WTC11 (cell line): ENCODE measurements around the gene AHSG. TPM values are rescaled to one million over a fixed set of nuclear protein-coding genes. Genes with fewer than 3 reads are reported as not detected.

ENCODE experiments used
- ATAC-seq: fragments of 200-7000 bp; cut with Tn5 transposase; 2 replicates; pipeline ENCODE4 v1.10.0; 2021; ENCODE audit warnings: mild to moderate bottlenecking, moderate library complexity
- CTCF ChIA-PET: fragments of 300-600 bp; sonication (Branson Sonifier 250); formaldehyde crosslinking; loops from one replicate; lab custom pipeline; 2021; ENCODE audit warnings: antibody characterized with exemption; lab: Charles Lee
- POLR2A ChIA-PET: fragments of 350-600 bp; sonication (Branson Sonifier 250); formaldehyde crosslinking; loops from one replicate; lab custom pipeline; 2021; ENCODE audit warnings: antibody characterized with exemption; lab: Charles Lee
- DNase-seq: peaks from one replicate; pipeline ENCODE4 v3.0.0; 2021; ENCODE audit warnings: low spot score
- H3K27ac Mint-ChIP-seq: 2 replicates; pipeline ENCODE4 v1.8.0; 2021; ENCODE audit warnings: mixed read lengths
- H3K27me3 Mint-ChIP-seq: 2 replicates; pipeline ENCODE4 v1.8.0; 2021; ENCODE audit warnings: low read depth, mild to moderate bottlenecking, moderate library complexity, mixed read lengths
- H3K36me3 Mint-ChIP-seq: 2 replicates; pipeline ENCODE4 v1.8.0; 2021; ENCODE audit warnings: mixed read lengths
- H3K4me1 Mint-ChIP-seq: 2 replicates; pipeline ENCODE4 v1.8.0; 2022; ENCODE audit warnings: mixed read lengths
- H3K4me3 Mint-ChIP-seq: 2 replicates; pipeline ENCODE4 v1.8.0; 2021; ENCODE audit warnings: mild to moderate bottlenecking, moderate library complexity, mixed read lengths
- H3K9me3 Mint-ChIP-seq: 2 replicates; pipeline ENCODE4 v1.8.0; 2021; ENCODE audit warnings: mixed read lengths
- ATF6 ChIP-seq: sonication (generic); formaldehyde crosslinking; IDR thresholded peaks from 2 replicates; pipeline ENCODE4 v1.8.1; 2023; ENCODE audit warnings: mild to moderate bottlenecking, missing genetic modification reagents
- CREM ChIP-seq: sonication (generic); formaldehyde crosslinking; IDR thresholded peaks from 2 replicates; pipeline ENCODE4 v1.8.1; 2022; ENCODE audit warnings: mild to moderate bottlenecking, missing genetic modification reagents, moderate library complexity
- E2F4 ChIP-seq: sonication (generic); formaldehyde crosslinking; IDR thresholded peaks from 2 replicates; pipeline ENCODE4 v1.8.1; 2022; ENCODE audit warnings: low read depth, mild to moderate bottlenecking, moderate library complexity, missing genetic modification reagents, borderline replicate concordance
- E2F5 ChIP-seq: sonication (generic); formaldehyde crosslinking; IDR thresholded peaks from 2 replicates; pipeline ENCODE4 v1.8.1; 2022; ENCODE audit warnings: mild to moderate bottlenecking, moderate library complexity, missing genetic modification reagents
- ELF4 ChIP-seq: sonication (generic); formaldehyde crosslinking; IDR thresholded peaks from 2 replicates; pipeline ENCODE4 v1.8.1; 2022; ENCODE audit warnings: low read depth, mild to moderate bottlenecking, moderate library complexity, missing genetic modification reagents
- ERG ChIP-seq: fragments of 250-450 bp; sonication (Bioruptor Pico); IDR thresholded peaks from 2 replicates; pipeline ENCODE4 v1.8.0; 2021; ENCODE audit warnings: mild to moderate bottlenecking
- FOXJ3 ChIP-seq: sonication (generic); formaldehyde crosslinking; IDR thresholded peaks from 2 replicates; pipeline ENCODE4 v1.9.0; 2021; ENCODE audit warnings: missing genetic modification reagents, mild to moderate bottlenecking, borderline replicate concordance
- FOXK1 ChIP-seq: sonication (generic); formaldehyde crosslinking; IDR thresholded peaks from 2 replicates; pipeline ENCODE4 v1.8.0; 2022; ENCODE audit warnings: mild to moderate bottlenecking, moderate library complexity, missing genetic modification reagents
- GRHL2 ChIP-seq: fragments of 250-450 bp; sonication (Bioruptor Pico); IDR thresholded peaks from 2 replicates; pipeline ENCODE4 v1.8.0; 2022; ENCODE audit warnings: mild to moderate bottlenecking, moderate library complexity; ENCODE audit not compliant: insufficient replicate concordance, severe bottlenecking
- GTF2I ChIP-seq: fragments of 250-450 bp; sonication (Bioruptor Pico); conservative IDR thresholded peaks from 2 replicates; pipeline ENCODE4 v1.4.0; 2021; ENCODE audit warnings: mild to moderate bottlenecking
- IRF2 ChIP-seq: sonication (generic); formaldehyde crosslinking; IDR thresholded peaks from 2 replicates; pipeline ENCODE4 v1.8.0; 2022; ENCODE audit warnings: low read depth, missing genetic modification reagents, borderline replicate concordance
- JUN ChIP-seq: sonication (generic); formaldehyde crosslinking; IDR thresholded peaks from 2 replicates; pipeline ENCODE4 v1.8.0; 2023; ENCODE audit warnings: mild to moderate bottlenecking, missing genetic modification reagents
- MXD4 ChIP-seq: fragments of 250-450 bp; sonication (Bioruptor Pico); IDR thresholded peaks from 2 replicates; pipeline ENCODE4 v1.8.0; 2021; ENCODE audit warnings: mild to moderate bottlenecking, moderate library complexity, borderline replicate concordance
- RELA ChIP-seq: sonication (generic); formaldehyde crosslinking; IDR thresholded peaks from 2 replicates; pipeline ENCODE4 v1.8.1; 2022; ENCODE audit warnings: missing genetic modification reagents, mild to moderate bottlenecking, borderline replicate concordance
- SP1 ChIP-seq: sonication (generic); formaldehyde crosslinking; conservative IDR thresholded peaks from 2 replicates; pipeline ENCODE4 v1.8.1; 2022; ENCODE audit warnings: missing genetic modification reagents
- STAT6 ChIP-seq: sonication (generic); formaldehyde crosslinking; conservative IDR thresholded peaks from 2 replicates; pipeline ENCODE4 v1.8.1; 2023; ENCODE audit warnings: mild to moderate bottlenecking, low read depth, missing genetic modification reagents, moderate library complexity
- TEAD4 ChIP-seq: sonication (generic); formaldehyde crosslinking; IDR thresholded peaks from 2 replicates; pipeline ENCODE4 v1.8.0; 2022; ENCODE audit warnings: mild to moderate bottlenecking, missing genetic modification reagents
- USF2 ChIP-seq: sonication (generic); formaldehyde crosslinking; IDR thresholded peaks from 2 replicates; pipeline ENCODE4 v1.8.1; 2023; ENCODE audit warnings: mild to moderate bottlenecking, missing genetic modification reagents, moderate library complexity
- ZNF138 ChIP-seq: sonication (generic); formaldehyde crosslinking; conservative IDR thresholded peaks from 2 replicates; pipeline ENCODE4 v1.8.1; 2022; ENCODE audit warnings: mild to moderate bottlenecking, moderate library complexity, missing genetic modification reagents
- ZNF219 ChIP-seq: sonication (generic); formaldehyde crosslinking; IDR thresholded peaks from 2 replicates; pipeline ENCODE4 v1.8.0; 2023; ENCODE audit warnings: missing genetic modification reagents, mild to moderate bottlenecking, borderline replicate concordance
- ZNF232 ChIP-seq: sonication (generic); formaldehyde crosslinking; IDR thresholded peaks from 2 replicates; pipeline ENCODE4 v1.8.0; 2022; ENCODE audit warnings: mild to moderate bottlenecking, missing genetic modification reagents
- ZNF416 ChIP-seq: fragments of 250-450 bp; sonication (Bioruptor Pico); IDR thresholded peaks from 2 replicates; pipeline ENCODE4 v1.9.0; 2021; ENCODE audit warnings: mild to moderate bottlenecking, inconsistent platforms
- ZNF425 ChIP-seq: fragments of 250-450 bp; sonication (Bioruptor Pico); conservative IDR thresholded peaks from 2 replicates; pipeline ENCODE4 v1.9.0; 2021; ENCODE audit warnings: mild to moderate bottlenecking
- total RNA-seq: library from RNA; stranded (reverse); gene quantifications from 3 replicates; pipeline ENCODE4 v1.2.3, GENCODE V29; 2021

AHSG gene
- total RNA-seq, 1 experiment from 2014 or later: 1.9 TPM

GRCh38 chr3:186644683-186645082 is 31.8 kb downstream of the AHSG start (continued):
- TF ChIP-seq STAT6 (no peak), E2F5 (no peak), FOXJ3 (CRISPR knock-in tag) (no peak), ATF6 (CRISPR knock-in tag) (no peak), ZNF138 (no peak), ERG (CRISPR knock-in tag) (no peak), RELA (CRISPR knock-in tag) (no peak), SP1 (CRISPR knock-in tag) (no peak), CREM (CRISPR knock-in tag) (no peak), GRHL2 (no peak), ZNF425 (CRISPR knock-in tag) (no peak), ZNF219 (CRISPR knock-in tag) (no peak), GTF2I (CRISPR knock-in tag) (no peak)

- Mint-ChIP-seq H3K9me3 (no peaks in the 10 kb centered on the region), H3K27me3 (peaks cover 11% of the 10 kb centered on the region), H3K4me3 (no peak overlapping the region), H3K36me3 (no peaks in the 10 kb centered on the region), H3K4me1 (peaks cover 25% of the 10 kb centered on the region), H3K27ac (no peak overlapping the region)
- DNase-seq (no peak), ATAC-seq (no peak)
- ChIA-PET CTCF (interaction anchor here (1.0 kb wide), 1 partner anchor 32 kb away, joined by 6 read pairs; no protein-coding TSS in a partner anchor), POLR2A (no interaction called here)
- TF ChIP-seq E2F4 (CRISPR knock-in tag): no peak
- TF ChIP-seq ZNF416 (CRISPR knock-in tag): no peak
- TF ChIP-seq ELF4: no peak
- no peak for TF ChIP-seq ZNF232 (CRISPR knock-in tag)
- TF ChIP-seq MXD4: no peak
- no peak for TF ChIP-seq JUN (CRISPR knock-in tag)
- TF ChIP-seq USF2 (CRISPR knock-in tag): no peak
- TF ChIP-seq TEAD4 (CRISPR knock-in tag): no peak
- TF ChIP-seq FOXK1 (CRISPR knock-in tag): no peak
- TF ChIP-seq IRF2 (CRISPR knock-in tag): no peak
Measured at GRCh38 chr3:186646106-186646505, 33.2 kb downstream of the AHSG start.
